Suprapubic skin (tissue), 4 donors: ENCODE measurements around the gene ZCCHC2. TPM values are rescaled to one million over a fixed set of nuclear protein-coding genes. Genes with fewer than 3 reads are reported as not detected.

Experiments
- DNase-seq, 2 donors: peaks; one replicate each; pipeline ENCODE4 v3.0.0-alpha.2; 2019; ENCODE audit warnings: low spot score in 2 of 2
- H3K27ac ChIP-seq: fragments of 200-600 bp; sonication (generic); one replicate; pipeline ENCODE4 v1.5.1; 2019
- H3K27me3 ChIP-seq: fragments of 200-600 bp; sonication (generic); one replicate; pipeline ENCODE4 v1.5.1; 2019
- H3K36me3 ChIP-seq: fragments of 200-600 bp; sonication (generic); one replicate; pipeline ENCODE4 v1.5.1; 2019
- H3K4me1 ChIP-seq: fragments of 200-600 bp; sonication (generic); one replicate; pipeline ENCODE4 v1.5.1; 2019
- H3K4me3 ChIP-seq: fragments of 200-600 bp; sonication (generic); one replicate; pipeline ENCODE4 v1.5.1; 2019; ENCODE audit warnings: mild to moderate bottlenecking
- H3K9me3 ChIP-seq: fragments of 200-600 bp; sonication (generic); one replicate; pipeline ENCODE4 v1.5.1; 2019
- CTCF ChIP-seq, 2 donors: fragments of 200-600 bp in 1 of 2; fragments of 450-650 bp in 1 of 2; sonication (generic) in 1 of 2; IDR thresholded peaks; one replicate each; pipeline ENCODE4 v1.5.1; 2016 to 2019; ENCODE audit warnings: antibody characterized with exemption in 2 of 2, mild to moderate bottlenecking in 1 of 2, moderate library complexity in 1 of 2
- EP300 ChIP-seq: sonication (generic); formaldehyde crosslinking; IDR thresholded peaks from one replicate; pipeline ENCODE4 v1.6.1; 2017; ENCODE audit warnings: antibody characterized with exemption
- POLR2A ChIP-seq, 2 donors: fragments of 450-650 bp; IDR thresholded peaks; one replicate each; pipeline ENCODE4 v1.6.1; 2017; ENCODE audit warnings: antibody characterized with exemption in 2 of 2, mild to moderate bottlenecking in 2 of 2, moderate library complexity in 2 of 2
- POLR2AphosphoS5 ChIP-seq, 3 donors: sonication (generic); formaldehyde crosslinking; IDR thresholded peaks; one replicate each; pipeline ENCODE4 v1.6.1; 2017; ENCODE audit warnings: antibody characterized with exemption in 3 of 3
- WGBS: methylation state at CpG from one replicate; pipeline ENCODE4 v1.1.5; 2018; 5-methylcytosine and 5-hydroxymethylcytosine counted together
- total RNA-seq, 4 donors: library from RNA; depleted of rRNA; stranded (reverse); fragments of >200 nt; gene quantifications; one replicate each; pipeline ENCODE4 v1.1.0, GENCODE V29; 2016

ZCCHC2 gene
- total RNA-seq, 4 donors from 2014 or later: 22.7 to 43.5 (median 32.4) TPM

GRCh38 chr18:62496262-62496661 lies 26.6 kb upstream of the ZCCHC2 start:
- TF ChIP-seq EP300: no peak
- no peak for TF ChIP-seq CTCF (IDR thresholded peaks at IDR 0.05)
- TF ChIP-seq POLR2A (IDR thresholded peaks at IDR 0.05): no peak
- no peak for TF ChIP-seq POLR2AphosphoS5 (IDR thresholded peaks at IDR 0.05)
- H3K27ac ChIP-seq: no peak overlapping the region
- no peaks in the 10 kb centered on the region for H3K4me1 ChIP-seq
- WGBS: 91% methylated on average over 2 of the region's 2 CpGs
- no peaks in the 10 kb centered on the region for H3K36me3 ChIP-seq
- H3K27me3 ChIP-seq: peaks cover 4% of the 10 kb centered on the region
- H3K4me3 ChIP-seq: no peak overlapping the region
- no peak for DNase-seq
- H3K9me3 ChIP-seq: no peaks in the 10 kb centered on the region

GRCh38 chr18:62497190-62497772 lies 25.5 kb upstream of the ZCCHC2 start:
- H3K27ac ChIP-seq: no peak overlapping the region
- no peaks in the 10 kb centered on the region for H3K36me3 ChIP-seq
- H3K4me3 ChIP-seq: no peak overlapping the region
- no peak for DNase-seq
- TF ChIP-seq POLR2A (IDR thresholded peaks at IDR 0.05) (no peak), CTCF (IDR thresholded peaks at IDR 0.05) (no peak), POLR2AphosphoS5 (IDR thresholded peaks at IDR 0.05) (no peak), EP300 (no peak)
- H3K4me1 ChIP-seq: no peaks in the 10 kb centered on the region
- H3K27me3 ChIP-seq: peaks cover 4% of the 10 kb centered on the region
- 82% methylated on average over 13 of the region's 13 CpGs for WGBS
- H3K9me3 ChIP-seq: no peaks in the 10 kb centered on the region

GRCh38 chr18:62498616-62499262 lies 24.1 kb upstream of the ZCCHC2 start:
- 91% methylated on average over 7 of the region's 7 CpGs for whole genome bisulfite sequencing
- Histone ChIP-seq H3K27ac (no peak overlapping the region), H3K27me3 (no peaks in the 10 kb centered on the region), H3K9me3 (no peaks in the 10 kb centered on the region), H3K36me3 (no peaks in the 10 kb centered on the region), H3K4me1 (no peaks in the 10 kb centered on the region), H3K4me3 (no peak overlapping the region)
- no peak for DNase-seq
- no peak for TF ChIP-seq POLR2AphosphoS5 (IDR thresholded peaks at IDR 0.05)
- no peak for TF ChIP-seq CTCF (IDR thresholded peaks at IDR 0.05)
- no peak for TF ChIP-seq EP300
- no peak for TF ChIP-seq POLR2A (IDR thresholded peaks at IDR 0.05)

GRCh38 chr18:62499263-62499650 lies 23.6 kb upstream of the ZCCHC2 start:
- H3K27ac ChIP-seq: no peak overlapping the region
- TF ChIP-seq CTCF (IDR thresholded peaks at IDR 0.05) (no peak), EP300 (no peak), POLR2A (IDR thresholded peaks at IDR 0.05) (no peak), POLR2AphosphoS5 (IDR thresholded peaks at IDR 0.05) (no peak)
- H3K4me1 ChIP-seq: no peaks in the 10 kb centered on the region
- no peak overlapping the region for H3K4me3 ChIP-seq
- H3K36me3 ChIP-seq: no peaks in the 10 kb centered on the region
- 90% methylated on average over 10 of the region's 10 CpGs for WGBS
- H3K27me3 ChIP-seq: no peaks in the 10 kb centered on the region
- no peak for DNase-seq
- no peaks in the 10 kb centered on the region for H3K9me3 ChIP-seq

- no peak for DNase-seq
- Histone ChIP-seq H3K27me3 (no peaks in the 10 kb centered on the region), H3K4me3 (no peak overlapping the region), H3K36me3 (no peaks in the 10 kb centered on the region), H3K27ac (no peak overlapping the region), H3K4me1 (no peaks in the 10 kb centered on the region), H3K9me3 (no peaks in the 10 kb centered on the region)
- TF ChIP-seq POLR2AphosphoS5 (IDR thresholded peaks at IDR 0.05) (no peak), EP300 (no peak), CTCF (IDR thresholded peaks at IDR 0.05) (no peak), POLR2A (IDR thresholded peaks at IDR 0.05) (no peak)
- whole genome bisulfite sequencing: 89% methylated on average over 1 of the region's 1 CpG
Observed at GRCh38 chr18:62500174-62500573, 22.7 kb upstream of the ZCCHC2 start.
